Activated B cell treated with CpG ODN at 0.5 μM for 24 hours (primary cell): ENCODE results near the gene MT2A. TPM values are rescaled to one million over a fixed set of nuclear protein-coding genes. Genes with fewer than 3 reads are reported as not detected.
A peak's percentile ranks its signal among the peaks of the same experiment; 100 is the strongest.

ENCODE experiments used
- ATAC-seq: fragments of 200-7000 bp; cut with Tn5 transposase; one replicate; pipeline ENCODE4 v1.10.0; 2021; ENCODE audit warnings: low read depth, mild to moderate bottlenecking, moderate library complexity
- CTCF ChIA-PET: fragments of 350-600 bp; sonication (Branson Sonifier 250); formaldehyde crosslinking; loops from one replicate; lab custom pipeline; 2021; ENCODE audit warnings: antibody characterized with exemption; lab: Charles Lee
- POLR2A ChIA-PET: fragments of 350-600 bp; sonication (Branson Sonifier 250); formaldehyde crosslinking; loops from one replicate; lab custom pipeline; 2021; ENCODE audit warnings: antibody characterized with exemption; lab: Charles Lee
- DNase-seq: peaks from one replicate; pipeline ENCODE4 v3.0.0; 2022
- H3K27ac Mint-ChIP-seq: one replicate; pipeline ENCODE4 v1.8.0; 2020; ENCODE audit warnings: mixed read lengths
- H3K27me3 Mint-ChIP-seq: one replicate; pipeline ENCODE4 v1.8.0; 2021; ENCODE audit warnings: mixed read lengths
- H3K36me3 Mint-ChIP-seq: one replicate; pipeline ENCODE4 v1.8.0; 2021; ENCODE audit warnings: low read depth, mixed read lengths
- H3K4me1 Mint-ChIP-seq: one replicate; pipeline ENCODE4 v1.8.0; 2021; ENCODE audit warnings: mixed read lengths
- H3K4me3 Mint-ChIP-seq: one replicate; pipeline ENCODE4 v1.8.0; 2020; ENCODE audit warnings: mild to moderate bottlenecking, mixed read lengths
- H3K9me3 Mint-ChIP-seq: one replicate; pipeline ENCODE4 v1.8.0; 2020; ENCODE audit warnings: mixed read lengths
- intact Hi-C: fragments of 100-400 bp; cut with micrococcal nuclease; formaldehyde crosslinking; loops from one replicate; pipeline ENCODE4 v1.15.1; 2024
- total RNA-seq: library from RNA; stranded (reverse); gene quantifications from 2 replicates; pipeline ENCODE4 v1.2.3, GENCODE V29; 2022
- TF ChIP-seq, protein P1 (sequence below): fragments of 200-600 bp; IDR thresholded peaks from one replicate; pipeline ENCODE4 v1.8.0; 2022; ENCODE audit warnings: antibody characterized with exemption, mild to moderate bottlenecking

Gene MT2A
- total RNA-seq, 1 donor from 2014 or later: 77.4 TPM

DNA sequence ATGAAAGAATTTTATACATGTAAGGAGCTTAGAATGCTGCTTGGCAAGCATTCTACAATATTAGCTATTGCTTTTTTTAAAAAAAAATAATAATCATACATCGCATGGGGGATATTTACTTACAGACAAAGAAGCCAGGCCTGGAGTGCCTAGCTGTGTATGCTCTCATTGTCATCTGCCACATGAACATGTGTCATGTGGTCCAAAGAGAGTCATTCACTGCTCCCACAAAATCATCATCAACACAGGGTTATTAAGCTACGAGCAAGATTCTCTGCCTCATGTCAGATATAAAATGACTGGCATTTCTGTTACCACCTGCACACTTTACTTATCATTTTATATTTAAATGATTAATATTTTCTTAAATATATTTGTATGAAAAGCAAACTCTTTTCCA lies 15.3 kb downstream of the MT2A start:
- H3K27ac Mint-ChIP-seq: no peak overlapping the region
- H3K4me3 Mint-ChIP-seq: no peak overlapping the region
- ChIA-PET CTCF (interaction anchor here (0.6 to 0.9 kb wide), 2 partner anchors 20 to 77 kb away, joined by 3 read pairs; no protein-coding TSS in a partner anchor), POLR2A (no interaction called here)
- no peak for ATAC-seq
- no peaks in the 10 kb centered on the region for H3K9me3 Mint-ChIP-seq
- peaks cover 15% of the 10 kb centered on the region for H3K4me1 Mint-ChIP-seq
- peaks cover 37% of the 10 kb centered on the region for H3K27me3 Mint-ChIP-seq
- no peaks in the 10 kb centered on the region for H3K36me3 Mint-ChIP-seq
- TF ChIP-seq, protein P1, sequence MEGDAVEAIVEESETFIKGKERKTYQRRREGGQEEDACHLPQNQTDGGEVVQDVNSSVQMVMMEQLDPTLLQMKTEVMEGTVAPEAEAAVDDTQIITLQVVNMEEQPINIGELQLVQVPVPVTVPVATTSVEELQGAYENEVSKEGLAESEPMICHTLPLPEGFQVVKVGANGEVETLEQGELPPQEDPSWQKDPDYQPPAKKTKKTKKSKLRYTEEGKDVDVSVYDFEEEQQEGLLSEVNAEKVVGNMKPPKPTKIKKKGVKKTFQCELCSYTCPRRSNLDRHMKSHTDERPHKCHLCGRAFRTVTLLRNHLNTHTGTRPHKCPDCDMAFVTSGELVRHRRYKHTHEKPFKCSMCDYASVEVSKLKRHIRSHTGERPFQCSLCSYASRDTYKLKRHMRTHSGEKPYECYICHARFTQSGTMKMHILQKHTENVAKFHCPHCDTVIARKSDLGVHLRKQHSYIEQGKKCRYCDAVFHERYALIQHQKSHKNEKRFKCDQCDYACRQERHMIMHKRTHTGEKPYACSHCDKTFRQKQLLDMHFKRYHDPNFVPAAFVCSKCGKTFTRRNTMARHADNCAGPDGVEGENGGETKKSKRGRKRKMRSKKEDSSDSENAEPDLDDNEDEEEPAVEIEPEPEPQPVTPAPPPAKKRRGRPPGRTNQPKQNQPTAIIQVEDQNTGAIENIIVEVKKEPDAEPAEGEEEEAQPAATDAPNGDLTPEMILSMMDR: no peak
- intact Hi-C loops: no loop called here
- DNase-seq: no peak

DNA sequence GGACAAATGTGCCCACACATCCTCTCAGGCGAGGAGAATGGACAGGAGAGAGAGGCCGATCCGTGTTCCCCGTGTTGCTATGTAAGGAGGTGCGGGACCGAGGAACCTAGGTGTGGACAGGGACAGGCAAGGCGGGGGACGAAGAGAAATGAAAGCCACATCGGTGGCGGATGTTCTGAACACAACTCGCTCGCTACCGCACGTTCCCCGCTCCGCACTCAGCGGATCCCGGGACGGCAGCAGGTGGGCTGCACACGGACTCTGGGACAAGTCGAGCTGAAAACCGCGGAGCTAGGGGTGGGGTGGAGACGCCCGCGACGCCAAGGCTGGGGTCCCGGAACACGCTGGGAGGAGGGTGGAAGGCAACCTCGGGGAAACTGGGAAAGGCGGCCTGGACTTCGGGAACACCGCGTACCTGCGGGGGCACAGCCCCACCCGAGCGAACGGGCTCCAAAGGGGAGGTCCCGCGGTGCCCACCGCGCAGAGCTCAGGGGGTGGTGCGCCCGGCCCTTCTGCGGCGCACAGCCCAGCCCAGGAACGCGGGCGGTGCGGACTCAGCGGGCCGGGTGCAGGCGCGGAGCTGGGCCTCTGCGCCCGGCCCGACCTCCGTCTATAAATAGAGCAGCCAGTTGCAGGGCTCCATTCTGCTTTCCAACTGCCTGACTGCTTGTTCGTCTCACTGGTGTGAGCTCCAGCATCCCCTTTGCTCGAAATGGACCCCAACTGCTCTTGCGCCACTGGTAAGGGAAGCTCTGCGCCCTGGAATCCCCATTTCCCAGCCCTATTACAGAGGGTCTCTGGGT lies 17.0 kb downstream of the MT2A start, which contains the start of gene MT1E:
Gene MT1E (plus strand): TSS at position 642 of the 803 bp plus-strand sequence. CDS start 71 bp downstream, at position 713.
- TF ChIP-seq, protein P1: no peak
- CTCF ChIA-PET: no interaction called here
- H3K4me3 Mint-ChIP-seq: peak within 1 kb of the TSS; percentile 81
- peaks cover 29% of the 10 kb centered on the region for H3K4me1 Mint-ChIP-seq
- no peaks in the 10 kb centered on the region for H3K36me3 Mint-ChIP-seq
- DNase-seq: no peak
- no peak within 1 kb of the TSS for H3K27ac Mint-ChIP-seq
- H3K9me3 Mint-ChIP-seq: no peaks in the 10 kb centered on the region
- ATAC-seq: peak; percentile 38
- peaks cover 31% of the 10 kb centered on the region for H3K27me3 Mint-ChIP-seq
- intact Hi-C loops: loop anchor here (1.0 kb wide), 1 partner anchor 17 kb away; the partner anchor contains the start of gene MT2A
- POLR2A ChIA-PET: interaction anchor here (1.0 to 1.7 kb wide), 2 partner anchors 17 to 18 kb away, joined by 3 to 7 read pairs; partner anchors contain the start of gene MT2A

DNA sequence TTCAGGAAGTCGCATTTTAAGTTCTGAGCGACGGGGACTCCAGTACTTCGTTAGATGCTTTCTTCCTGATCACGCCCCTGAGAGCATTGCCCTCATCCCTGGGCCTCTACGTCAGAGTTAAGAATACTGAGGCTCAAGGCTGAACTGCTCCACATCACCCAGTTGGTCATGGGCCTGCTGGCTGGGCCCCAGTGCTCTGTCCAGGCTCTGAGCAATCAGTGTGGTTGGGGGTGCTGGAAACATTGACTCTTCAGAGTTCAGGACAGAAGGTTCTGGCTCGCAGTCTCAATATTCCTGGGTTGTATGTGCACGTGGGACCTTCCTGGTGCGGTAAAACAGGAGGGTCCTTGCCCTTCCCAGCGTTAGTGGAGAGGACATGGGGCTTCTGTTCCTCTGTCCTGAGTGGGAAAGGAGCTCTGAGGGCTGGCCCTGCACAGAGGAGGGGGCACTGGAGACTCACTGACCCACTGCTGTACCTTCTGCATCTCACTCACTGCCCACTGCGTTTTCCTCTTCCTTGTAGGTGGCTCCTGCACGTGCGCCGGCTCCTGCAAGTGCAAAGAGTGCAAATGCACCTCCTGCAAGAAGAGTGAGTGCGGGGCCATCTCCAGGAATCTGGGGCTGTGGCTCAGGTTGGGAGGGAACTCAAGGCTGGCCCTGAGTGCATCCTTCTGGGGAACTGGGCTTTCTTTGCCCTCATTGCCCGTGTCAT lies 17.7 kb downstream of the MT2A start:
- H3K36me3 Mint-ChIP-seq: no peaks in the 10 kb centered on the region
- peaks cover 35% of the 10 kb centered on the region for H3K4me1 Mint-ChIP-seq
- DNase-seq: no peak
- no peak for ATAC-seq
- TF ChIP-seq, protein P1: no peak
- H3K9me3 Mint-ChIP-seq: no peaks in the 10 kb centered on the region
- intact Hi-C loops: loop anchor here (1.0 kb wide), 1 partner anchor 18 kb away; the partner anchor contains the start of gene MT2A
- POLR2A ChIA-PET: interaction anchor here (1.0 kb wide), 1 partner anchor 17 kb away, joined by 3 read pairs; no protein-coding TSS in a partner anchor
- peak overlapping the region; percentile 70 for H3K4me3 Mint-ChIP-seq
- H3K27ac Mint-ChIP-seq: no peak overlapping the region
- peaks cover 30% of the 10 kb centered on the region for H3K27me3 Mint-ChIP-seq
- CTCF ChIA-PET: interaction anchor here (1.1 kb wide), 1 partner anchor 18 kb away, joined by 3 read pairs; no protein-coding TSS in a partner anchor

DNA sequence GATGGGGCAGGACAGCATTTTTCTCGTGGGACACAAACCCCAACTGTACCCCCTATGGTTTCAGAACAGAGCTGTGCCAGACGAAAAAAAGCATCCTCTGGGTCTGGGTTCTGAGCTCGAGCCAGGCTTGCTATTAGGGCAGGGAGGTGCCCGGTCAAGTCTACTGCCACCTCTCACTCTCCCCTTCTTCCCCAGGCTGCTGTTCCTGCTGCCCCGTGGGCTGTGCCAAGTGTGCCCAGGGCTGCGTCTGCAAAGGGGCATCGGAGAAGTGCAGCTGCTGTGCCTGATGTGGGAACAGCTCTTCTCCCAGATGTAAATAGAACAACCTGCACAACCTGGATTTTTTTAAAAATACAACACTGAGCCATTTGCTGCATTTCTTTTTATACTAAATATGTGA lies 18.3 kb downstream of the MT2A start:
- Mint-ChIP-seq H3K36me3 (no peaks in the 10 kb centered on the region), H3K27ac (no peak overlapping the region), H3K27me3 (peaks cover 31% of the 10 kb centered on the region), H3K9me3 (no peaks in the 10 kb centered on the region), H3K4me3 (no peak overlapping the region), H3K4me1 (peaks cover 38% of the 10 kb centered on the region)
- intact Hi-C loops: no loop called here
- POLR2A ChIA-PET: no interaction called here
- CTCF ChIA-PET: interaction anchor here (1.1 kb wide), 1 partner anchor 17 kb away, joined by 3 read pairs; no protein-coding TSS in a partner anchor
- ATAC-seq (no peak), DNase-seq (no peak)
- TF ChIP-seq, protein P1: no peak
